ENCODE measurements around the gene DOCK2. TPM values are rescaled to one million over a fixed set of nuclear protein-coding genes. Genes with fewer than 3 reads are reported as not detected.
"Not testable (repeated sequence)": the region's sequence is repeated elsewhere in the genome, so short reads cannot be mapped to it uniquely, and the experiment has no call there.

Gene DOCK2
- total RNA-seq, 1 experiment from 2014 or later, result 0.42 TPM

DNA sequence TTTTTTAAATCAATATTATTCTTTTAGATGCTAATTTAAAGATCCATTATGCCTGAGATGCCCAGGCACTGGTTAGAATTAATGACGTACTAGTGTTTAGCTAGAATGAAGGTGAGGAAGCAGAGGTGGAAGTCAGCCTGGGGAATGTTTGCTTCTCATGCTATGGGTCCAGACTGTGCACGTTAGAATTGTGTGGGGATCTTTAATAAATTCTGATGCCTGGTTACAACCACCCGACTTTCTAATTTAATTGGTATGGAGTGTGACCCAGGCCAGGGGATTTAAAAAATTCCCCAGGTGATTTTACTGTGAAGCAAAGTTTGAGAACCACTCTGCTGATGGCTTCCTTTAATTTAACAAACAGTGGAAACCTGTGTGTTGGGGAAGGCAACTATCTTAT is 111.1 kb downstream of the DOCK2 start:
- POLR2A ChIA-PET, result no interaction called here
- DNase-seq (ENCODE audit: unreplicated experiment), result no peak
- intact Hi-C loops (cut with micrococcal nuclease), result no loop called here
- no peaks in the 10 kb centered on the region for H3K9me3 Mint-ChIP-seq (ENCODE audit: unreplicated experiment)
- no peak overlapping the region for H3K4me3 Mint-ChIP-seq (ENCODE audit: unreplicated experiment)
- no TSS peak for BruUV-seq (replicated peaks)
- no peaks in the 10 kb centered on the region for H3K36me3 Mint-ChIP-seq (ENCODE audit: insufficient read depth, unreplicated experiment)
- no peaks in the 10 kb centered on the region for H3K27me3 Mint-ChIP-seq (ENCODE audit: insufficient read depth, unreplicated experiment)
- H3K4me1 Mint-ChIP-seq (ENCODE audit: insufficient read depth, unreplicated experiment), result peaks cover 15% of the 10 kb centered on the region
- TF ChIP-seq, protein P1, sequence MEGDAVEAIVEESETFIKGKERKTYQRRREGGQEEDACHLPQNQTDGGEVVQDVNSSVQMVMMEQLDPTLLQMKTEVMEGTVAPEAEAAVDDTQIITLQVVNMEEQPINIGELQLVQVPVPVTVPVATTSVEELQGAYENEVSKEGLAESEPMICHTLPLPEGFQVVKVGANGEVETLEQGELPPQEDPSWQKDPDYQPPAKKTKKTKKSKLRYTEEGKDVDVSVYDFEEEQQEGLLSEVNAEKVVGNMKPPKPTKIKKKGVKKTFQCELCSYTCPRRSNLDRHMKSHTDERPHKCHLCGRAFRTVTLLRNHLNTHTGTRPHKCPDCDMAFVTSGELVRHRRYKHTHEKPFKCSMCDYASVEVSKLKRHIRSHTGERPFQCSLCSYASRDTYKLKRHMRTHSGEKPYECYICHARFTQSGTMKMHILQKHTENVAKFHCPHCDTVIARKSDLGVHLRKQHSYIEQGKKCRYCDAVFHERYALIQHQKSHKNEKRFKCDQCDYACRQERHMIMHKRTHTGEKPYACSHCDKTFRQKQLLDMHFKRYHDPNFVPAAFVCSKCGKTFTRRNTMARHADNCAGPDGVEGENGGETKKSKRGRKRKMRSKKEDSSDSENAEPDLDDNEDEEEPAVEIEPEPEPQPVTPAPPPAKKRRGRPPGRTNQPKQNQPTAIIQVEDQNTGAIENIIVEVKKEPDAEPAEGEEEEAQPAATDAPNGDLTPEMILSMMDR (IDR thresholded peaks at IDR 0.05; ENCODE audit: unreplicated experiment), result no peak
- CTCF ChIA-PET, result interaction anchor here (0.6 to 0.9 kb wide), 2 partner anchors 18 to 232 kb away, joined by 3 to 4 read pairs; no protein-coding TSS in a partner anchor
- no peak overlapping the region for H3K27ac Mint-ChIP-seq (ENCODE audit: low read depth, unreplicated experiment)

DNA sequence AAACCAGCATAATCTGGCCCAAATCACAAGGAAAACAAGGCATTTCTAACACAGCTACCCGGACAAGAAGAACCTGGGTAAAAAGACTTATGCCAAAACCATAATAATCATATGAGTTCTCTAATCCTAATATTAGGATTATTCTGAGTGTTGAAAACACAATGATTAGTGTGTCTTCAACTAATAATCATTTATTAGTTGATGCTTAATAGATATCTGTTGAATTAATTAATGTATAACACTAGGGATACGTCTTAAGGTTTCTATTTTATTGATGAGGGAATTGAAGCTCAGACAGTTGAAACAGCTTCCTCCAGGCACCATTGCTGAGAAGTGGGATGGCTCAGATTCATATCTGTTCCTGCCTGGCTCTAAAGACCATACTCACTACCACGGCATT is 112.2 kb downstream of the DOCK2 start:
- Mint-ChIP-seq H3K9me3 (ENCODE audit: unreplicated experiment) (no peaks in the 10 kb centered on the region), H3K27ac (ENCODE audit: low read depth, unreplicated experiment) (no peak overlapping the region), H3K27me3 (ENCODE audit: insufficient read depth, unreplicated experiment) (no peaks in the 10 kb centered on the region), H3K4me1 (ENCODE audit: insufficient read depth, unreplicated experiment) (peaks cover 21% of the 10 kb centered on the region), H3K4me3 (ENCODE audit: unreplicated experiment) (no peak overlapping the region), H3K36me3 (ENCODE audit: insufficient read depth, unreplicated experiment) (no peaks in the 10 kb centered on the region)
- BruUV-seq (replicated peaks), result no TSS peak
- no peak for DNase-seq (ENCODE audit: unreplicated experiment)
- intact Hi-C loops (cut with micrococcal nuclease), result no loop called here
- POLR2A ChIA-PET, result no interaction called here
- TF ChIP-seq, protein P1 (IDR thresholded peaks at IDR 0.05; ENCODE audit: unreplicated experiment), result no peak
- CTCF ChIA-PET, result interaction anchor here (0.6 to 1.7 kb wide), 3 partner anchors 11 to 1393 kb away, joined by 3 to 4 read pairs (median 3); no protein-coding TSS in a partner anchor

DNA sequence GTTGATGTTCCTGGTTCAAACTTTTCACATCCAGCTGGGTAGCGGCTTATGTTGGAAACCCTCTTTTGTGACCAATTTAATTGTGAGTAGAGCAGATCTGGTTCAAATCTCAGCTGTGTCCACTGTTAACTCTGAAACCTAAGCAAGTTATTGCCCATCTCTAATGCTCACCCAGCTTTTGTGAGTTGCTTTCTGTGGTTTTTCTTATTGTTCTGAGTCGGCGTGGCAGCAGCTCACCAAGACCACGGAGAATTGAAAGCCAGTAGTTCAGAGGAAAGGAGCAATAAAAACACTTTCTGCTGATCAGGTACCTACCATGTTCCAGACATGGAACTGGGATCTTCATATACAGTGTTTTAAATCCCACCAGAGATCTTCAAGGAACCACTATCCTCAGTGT is 114.4 kb downstream of the DOCK2 start:
- no peaks in the 10 kb centered on the region for H3K27me3 Mint-ChIP-seq (ENCODE audit: insufficient read depth, unreplicated experiment)
- no TSS peak for BruUV-seq (replicated peaks)
- intact Hi-C loops (cut with micrococcal nuclease), result no loop called here

DNA sequence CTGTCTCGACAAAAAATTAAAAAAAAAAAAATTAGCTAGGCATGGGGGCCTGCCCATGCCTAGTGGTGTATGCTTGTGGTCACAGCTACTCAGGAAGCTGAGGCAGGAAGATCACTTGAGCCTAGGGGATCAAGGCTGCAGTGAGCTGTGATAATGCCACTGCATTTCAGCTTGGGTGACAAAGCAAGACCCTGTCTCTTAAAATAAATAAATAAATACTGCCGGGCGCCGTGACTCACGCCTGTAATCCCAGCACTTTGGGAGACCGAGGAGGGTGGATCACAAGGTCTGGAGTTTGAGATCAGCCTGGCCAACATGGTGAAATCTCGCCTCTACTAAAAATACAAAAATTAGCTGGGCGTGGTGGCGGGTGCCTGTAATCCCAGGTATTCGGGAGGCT is 115.5 kb downstream of the DOCK2 start:
- H3K4me3 Mint-ChIP-seq (ENCODE audit: unreplicated experiment); H3K9me3 Mint-ChIP-seq (ENCODE audit: unreplicated experiment); intact Hi-C loops (cut with micrococcal nuclease); POLR2A ChIA-PET; H3K27ac Mint-ChIP-seq (ENCODE audit: low read depth, unreplicated experiment); H3K27me3 Mint-ChIP-seq (ENCODE audit: insufficient read depth, unreplicated experiment); BruUV-seq (replicated peaks); DNase-seq (ENCODE audit: unreplicated experiment); H3K4me1 Mint-ChIP-seq (ENCODE audit: insufficient read depth, unreplicated experiment); H3K36me3 Mint-ChIP-seq (ENCODE audit: insufficient read depth, unreplicated experiment): not testable (repeated sequence)
- CTCF ChIA-PET, result interaction anchor here (0.9 to 1.4 kb wide), 2 partner anchors 77 to 228 kb away, joined by 4 read pairs; partner anchors contain the start of gene INSYN2B

More for the DNA sequence above, 114.4 kb downstream of the DOCK2 start:
- Mint-ChIP-seq H3K4me3 (ENCODE audit: unreplicated experiment) (no peak overlapping the region), H3K36me3 (ENCODE audit: insufficient read depth, unreplicated experiment) (no peaks in the 10 kb centered on the region), H3K27ac (ENCODE audit: low read depth, unreplicated experiment) (no peak overlapping the region), H3K9me3 (ENCODE audit: unreplicated experiment) (no peaks in the 10 kb centered on the region), H3K4me1 (ENCODE audit: insufficient read depth, unreplicated experiment) (peaks cover 6% of the 10 kb centered on the region)
- CTCF ChIA-PET, result interaction anchor here (1.7 to 1.8 kb wide), 2 partner anchors 14 to 50 kb away, joined by 4 to 5 read pairs; no protein-coding TSS in a partner anchor
- TF ChIP-seq, protein P1 (IDR thresholded peaks at IDR 0.05; ENCODE audit: unreplicated experiment), result no peak
- DNase-seq (ENCODE audit: unreplicated experiment), result no peak
- POLR2A ChIA-PET, result interaction anchor here (0.8 kb wide), 1 partner anchor 18 kb away, joined by 3 read pairs; no protein-coding TSS in a partner anchor

DNA sequence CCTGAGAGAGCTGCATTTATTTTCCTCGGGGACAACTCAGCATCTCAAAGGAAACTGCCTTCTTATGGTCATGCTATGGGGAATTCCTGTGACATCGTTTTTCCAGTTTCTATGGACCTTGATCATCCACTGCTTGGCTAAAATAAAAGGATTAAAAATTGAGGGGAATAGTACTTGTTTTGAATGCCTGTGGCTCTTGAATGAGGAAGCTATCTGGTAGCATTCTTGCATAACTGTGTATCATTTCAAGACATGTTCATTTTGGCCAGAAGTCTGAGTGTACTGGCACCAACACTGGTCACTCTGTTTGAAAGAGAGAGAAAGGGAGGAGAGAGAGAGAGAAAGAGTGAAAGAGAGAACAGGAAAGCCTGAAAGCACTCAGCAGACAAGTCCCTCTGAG is 116.7 kb downstream of the DOCK2 start:
- H3K27me3 Mint-ChIP-seq (ENCODE audit: insufficient read depth, unreplicated experiment), result no peaks in the 10 kb centered on the region
- BruUV-seq (replicated peaks), result no TSS peak

More for the DNA sequence above, 116.7 kb downstream of the DOCK2 start:
- TF ChIP-seq, protein P1 (IDR thresholded peaks at IDR 0.05; ENCODE audit: unreplicated experiment), result no peak
- peaks cover 6% of the 10 kb centered on the region for H3K4me1 Mint-ChIP-seq (ENCODE audit: insufficient read depth, unreplicated experiment)
- H3K36me3 Mint-ChIP-seq (ENCODE audit: insufficient read depth, unreplicated experiment), result no peaks in the 10 kb centered on the region
- POLR2A ChIA-PET, result interaction anchor here (0.6 to 1.2 kb wide), 2 partner anchors 37 to 722 kb away, joined by 3 to 4 read pairs; no protein-coding TSS in a partner anchor
- CTCF ChIA-PET, result no interaction called here
- no peak overlapping the region for H3K27ac Mint-ChIP-seq (ENCODE audit: low read depth, unreplicated experiment)
- intact Hi-C loops (cut with micrococcal nuclease), result no loop called here
- H3K9me3 Mint-ChIP-seq (ENCODE audit: unreplicated experiment), result no peaks in the 10 kb centered on the region
- no peak overlapping the region for H3K4me3 Mint-ChIP-seq (ENCODE audit: unreplicated experiment)
- DNase-seq (ENCODE audit: unreplicated experiment), result no peak
